HepG2 (cell line): ENCODE measurements around the gene SCFD2. TPM values are rescaled to one million over a fixed set of nuclear protein-coding genes. Genes with fewer than 3 reads are reported as not detected.

ENCODE experiments used
- ATAC-seq: fragments of 200-7000 bp; cut with Tn5 transposase; 3 replicates; pipeline ENCODE4 v1.9.1; 2020; ENCODE audit warnings: mild to moderate bottlenecking, moderate library complexity
- BruUV-seq: library from RNA; stranded (reverse); fragments of 400-500 nt; replicated peaks from 2 replicates; lab custom pipeline; 2021; lab: Mats Ljungman, UMichigan
- CTCF ChIA-PET: fragments of 300-600 bp; formaldehyde crosslinking; extraction: SDS; loops from one replicate; lab custom pipeline; 2021; ENCODE audit warnings: low total read pairs, inconsistent platforms, low intra/inter-chr PET ratio; lab: Yijun Ruan, JAX
- POLR2A ChIA-PET: fragments of 350-600 bp; sonication (Branson Sonifier 250); formaldehyde crosslinking; loops from one replicate; lab custom pipeline; 2020; ENCODE audit warnings: antibody characterized with exemption, inconsistent platforms; lab: Yijun Ruan, JAX
- DNase-seq: peaks from one replicate; pipeline ENCODE4 v3.0.0-alpha.2; 2015; ENCODE audit warnings: low spot score
- FAIRE-seq: peaks from 3 replicates; lab custom pipeline; 2011; peaks lifted over from hg19 to GRCh38; lab: Jason Lieb, UNC
- H2AFZ ChIP-seq: one replicate; pipeline ENCODE4 v1.6.1; 2011; ENCODE audit warnings: low read length, inconsistent platforms
- H3K27ac ChIP-seq: fragments of 300-600 bp; 3 replicates; pipeline ENCODE4 v1.8.0; 2011; ENCODE audit warnings: mixed run types, mild to moderate bottlenecking, mixed read lengths, low read length, inconsistent platforms; ENCODE audit not compliant: insufficient read depth; ENCODE audit errors: extremely low read length
- H3K27me3 ChIP-seq, 2 experiments: fragments of 200-600 bp in 1 of 2; 2 replicates in 1 of 2; 3 replicates in 1 of 2; pipeline versions ENCODE4 v1.6.0 to v1.8.0; 2011; ENCODE audit warnings: low read length in 2 of 2, mild to moderate bottlenecking in 2 of 2, moderate library complexity in 2 of 2, inconsistent platforms in 1 of 2; ENCODE audit not compliant: insufficient read depth in 2 of 2, control insufficient read depth in 1 of 2
- H3K36me3 ChIP-seq, 2 experiments: fragments of 200-600 bp in 1 of 2; replicated peaks in 1 of 2; 2 replicates in 1 of 2; 3 replicates in 1 of 2; pipeline versions ENCODE4 v1.5.1 to v1.8.0; 2011; ENCODE audit warnings: low read length in 2 of 2, inconsistent platforms in 1 of 2; ENCODE audit not compliant: insufficient read depth in 2 of 2, control insufficient read depth in 1 of 2
- H3K4me1 ChIP-seq: 2 replicates; pipeline ENCODE4 v1.5.1; 2012; ENCODE audit warnings: low read length, inconsistent platforms; ENCODE audit not compliant: insufficient read depth
- H3K4me2 ChIP-seq: 2 replicates; pipeline ENCODE4 v1.6.0; 2011; ENCODE audit warnings: low read depth, low read length, inconsistent platforms
- H3K4me3 ChIP-seq, 3 experiments: fragments of 200-600 bp in 1 of 3; sonication (generic), shearing (Covaris generic) in 1 of 3; replicated peaks in 1 of 3; 2 replicates each; pipeline ENCODE4 v1.5.1; 2011 to 2016; ENCODE audit warnings: low read length in 3 of 3, inconsistent platforms in 2 of 3, low read depth in 2 of 3, mild to moderate bottlenecking in 2 of 3, control low read depth in 1 of 3, mixed read lengths in 1 of 3; ENCODE audit not compliant: insufficient read depth in 1 of 3
- H3K79me2 ChIP-seq: one replicate; pipeline ENCODE4 v1.6.1; 2011; ENCODE audit warnings: low read length, inconsistent platforms; ENCODE audit not compliant: insufficient read depth
- H3K9ac ChIP-seq: 2 replicates; pipeline ENCODE4 v1.6.0; 2011; ENCODE audit warnings: mild to moderate bottlenecking, low read depth, low read length, inconsistent platforms; ENCODE audit not compliant: insufficient read depth
- H3K9me3 ChIP-seq: 2 replicates; pipeline ENCODE4 v1.5.1; 2012; ENCODE audit warnings: mild to moderate bottlenecking, low read length
- H4K20me1 ChIP-seq: 2 replicates; pipeline ENCODE4 v1.6.0; 2011; ENCODE audit warnings: inconsistent platforms, mild to moderate bottlenecking, low read length, moderate library complexity; ENCODE audit not compliant: insufficient read depth
- DMAP1 ChIP-seq: IDR thresholded peaks from 2 replicates; pipeline ENCODE4 v1.6.1; 2016
- PAWR ChIP-seq: sonication (generic); formaldehyde crosslinking; IDR thresholded peaks from 2 replicates; pipeline ENCODE4 v1.4.0; 2020; ENCODE audit warnings: missing genetic modification reagents, mild to moderate bottlenecking, borderline replicate concordance
- PAXIP1 ChIP-seq: sonication (generic); formaldehyde crosslinking; conservative IDR thresholded peaks from 2 replicates; pipeline ENCODE4 v1.4.0; 2020; ENCODE audit warnings: mild to moderate bottlenecking, missing genetic modification reagents, moderate library complexity
- PPARG ChIP-seq: conservative IDR thresholded peaks from 2 replicates; pipeline ENCODE4 v1.6.1; 2016; ENCODE audit warnings: missing biosample characterization, missing genetic modification reagents
- ZNF441 ChIP-seq: sonication (generic); formaldehyde crosslinking; IDR thresholded peaks from 2 replicates; pipeline ENCODE4 v1.7.0; 2021; ENCODE audit warnings: missing genetic modification reagents, borderline replicate concordance
- WGBS: methylation state at CpG from one replicate; pipeline ENCODE4 v1.1.6; 2017; ENCODE audit warnings: low lambda C conversion rate; 5-methylcytosine and 5-hydroxymethylcytosine counted together
- in situ Hi-C: cut with HindIII; loops from 2 replicates; pipeline ENCODE4 v1.10.0; 2017; ENCODE audit warnings: low pct_unique_long_range_greater_than_20kb; ENCODE audit not compliant: extremely low pct_ligation_motif_present
- intact Hi-C: fragments of 100-400 bp; cut with micrococcal nuclease; formaldehyde crosslinking; loops from one replicate; pipeline ENCODE4 v1.10.0; 2022; ENCODE audit not compliant: unreplicated experiment
- polyA plus RNA-seq, 8 experiments: library from polyadenylated mRNA; depleted of rRNA in 3 of 8; stranded (reverse) in 7 of 8; unstranded in 1 of 8; fragments of >200 nt; fragmentation: Illumina TruSeq in 4 of 8; extraction: Trizol in 4 of 8; gene quantifications; 2 replicates each; pipeline versions ENCODE4 v1.2.1 to v1.2.3, GENCODE V29; 2011 to 2016; ENCODE audit warnings: low read depth in 4 of 8, missing spikeins in 1 of 8, mixed read lengths in 1 of 8; ENCODE audit not compliant: insufficient read depth in 1 of 8
- total RNA-seq, 5 experiments: library from RNA; depleted of rRNA; stranded (reverse); fragments of >200 nt; fragmentation: Illumina TruSeq; extraction: Trizol; gene quantifications; 2 replicates each; pipeline ENCODE4 v1.2.3, GENCODE V29; 2016; ENCODE audit warnings: low read depth in 1 of 5
- TF ChIP-seq, protein P1 (sequence below): sonication (generic); formaldehyde crosslinking; IDR thresholded peaks from 2 replicates; pipeline ENCODE4 v1.5.1; 2020; ENCODE audit warnings: missing genetic modification reagents, mild to moderate bottlenecking, borderline replicate concordance

SCFD2 gene
- total and polyA plus RNA-seq, 2 of the 13 experiments (the other 11 are each of a cell fraction or from before 2014, with no cell fraction given) = 4.6 to 15.6 TPM

DNA sequence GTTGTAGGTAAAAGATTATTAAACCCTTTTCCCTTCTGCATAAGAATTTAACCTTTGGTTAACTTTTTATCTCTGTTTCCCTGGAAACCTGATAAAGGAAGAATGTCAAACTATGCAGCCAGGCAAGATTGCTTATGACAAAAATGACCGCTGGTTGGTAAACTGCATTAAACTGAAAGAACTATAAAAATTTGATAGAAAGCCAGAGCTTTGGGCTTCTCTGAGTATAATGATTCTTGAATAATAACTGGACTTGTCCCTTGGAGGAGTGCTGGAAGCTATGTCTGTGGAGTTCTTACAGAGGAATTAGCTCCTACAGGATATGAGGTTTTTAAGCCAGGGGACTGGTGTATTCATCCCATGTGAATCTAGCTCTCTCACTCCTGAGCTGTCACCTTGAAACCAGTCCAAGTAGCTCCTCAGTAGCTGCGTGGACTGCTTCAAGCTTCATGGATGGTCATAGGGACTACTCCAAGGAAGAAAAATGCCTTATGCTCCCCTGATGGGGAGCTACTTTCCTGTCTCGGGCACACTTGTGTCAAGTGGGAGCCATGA lies 451.7 kb downstream of the SCFD2 start:
- Histone ChIP-seq H3K4me2 (peak overlapping the region; percentile 28), H3K4me3 (no peak overlapping the region), H3K9ac (no peak overlapping the region), H3K36me3 (no peaks in the 10 kb centered on the region), H3K27ac (peak overlapping the region; percentile 40), H3K4me1 (peaks cover 33% of the 10 kb centered on the region), H4K20me1 (no peaks in the 10 kb centered on the region), H3K27me3 (no peaks in the 10 kb centered on the region), H2AFZ (no peak overlapping the region), H3K9me3 (no peaks in the 10 kb centered on the region), H3K79me2 (no peaks in the 10 kb centered on the region)
- in situ Hi-C loops = no loop called here
- ATAC-seq (peak; percentile 55), DNase-seq (peak; percentile 27), FAIRE-seq (no peak)
- POLR2A ChIA-PET = no interaction called here
- CTCF ChIA-PET = no interaction called here
- peak; percentile 61 for TF ChIP-seq PPARG (CRISPR knock-in tag)
- 0 out of 2 replicates have a peak, but pooled peaks have one; percentile 20 for TF ChIP-seq PAXIP1
- TF ChIP-seq ZNF441 (CRISPR knock-in tag) = no peak
- TF ChIP-seq PAWR (CRISPR knock-in tag) = no peak
- TF ChIP-seq, protein P1, sequence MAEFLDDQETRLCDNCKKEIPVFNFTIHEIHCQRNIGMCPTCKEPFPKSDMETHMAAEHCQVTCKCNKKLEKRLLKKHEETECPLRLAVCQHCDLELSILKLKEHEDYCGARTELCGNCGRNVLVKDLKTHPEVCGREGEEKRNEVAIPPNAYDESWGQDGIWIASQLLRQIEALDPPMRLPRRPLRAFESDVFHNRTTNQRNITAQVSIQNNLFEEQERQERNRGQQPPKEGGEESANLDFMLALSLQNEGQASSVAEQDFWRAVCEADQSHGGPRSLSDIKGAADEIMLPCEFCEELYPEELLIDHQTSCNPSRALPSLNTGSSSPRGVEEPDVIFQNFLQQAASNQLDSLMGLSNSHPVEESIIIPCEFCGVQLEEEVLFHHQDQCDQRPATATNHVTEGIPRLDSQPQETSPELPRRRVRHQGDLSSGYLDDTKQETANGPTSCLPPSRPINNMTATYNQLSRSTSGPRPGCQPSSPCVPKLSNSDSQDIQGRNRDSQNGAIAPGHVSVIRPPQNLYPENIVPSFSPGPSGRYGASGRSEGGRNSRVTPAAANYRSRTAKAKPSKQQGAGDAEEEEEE (CRISPR knock-in tag) = no peak
- no peak for TF ChIP-seq DMAP1 (CRISPR knock-in tag)
- no TSS peak for BruUV-seq
- 52% methylated on average over 1 of the region's 3 CpGs for WGBS
- intact Hi-C loops = no loop called here
